Brain microvascular endothelial cell (primary cell): Measurements from ENCODE around the gene TXNRD1.

Experiments used
- DNase-seq: peaks from one replicate; pipeline ENCODE4 v3.0.0-alpha.2; 2020
- H3K27ac ChIP-seq: fragments of 250-450 bp; sonication (Bioruptor Pico); 2 replicates; pipeline ENCODE4 v1.5.1; 2020; ENCODE audit warnings: mild to moderate bottlenecking, moderate library complexity
- H3K27me3 ChIP-seq: fragments of 250-450 bp; sonication (Bioruptor Pico); replicated peaks from 2 replicates; pipeline ENCODE4 v1.5.1; 2020; ENCODE audit warnings: mild to moderate bottlenecking
- H3K36me3 ChIP-seq: fragments of 250-450 bp; sonication (Bioruptor Pico); replicated peaks from 2 replicates; pipeline ENCODE4 v1.5.1; 2020; ENCODE audit warnings: mild to moderate bottlenecking
- H3K4me3 ChIP-seq: 2 replicates; pipeline ENCODE4 v1.5.1; 2011; ENCODE audit warnings: low read depth, mild to moderate bottlenecking, control low read depth, low read length, moderate library complexity
- in situ Hi-C: cut with HindIII; loops from 2 replicates; pipeline ENCODE4 v1.10.0; 2017; ENCODE audit warnings: low sequenced_read_pairs, low pct_ligation_motif_present
- TF ChIP-seq, protein P1 (sequence below): IDR thresholded peaks from 2 replicates; pipeline ENCODE4 v1.5.1; 2011; ENCODE audit warnings: low read depth, mild to moderate bottlenecking, moderate library complexity, low read length, control low read depth, inconsistent platforms; ENCODE audit errors: missing control alignments

Gene TXNRD1

DNA sequence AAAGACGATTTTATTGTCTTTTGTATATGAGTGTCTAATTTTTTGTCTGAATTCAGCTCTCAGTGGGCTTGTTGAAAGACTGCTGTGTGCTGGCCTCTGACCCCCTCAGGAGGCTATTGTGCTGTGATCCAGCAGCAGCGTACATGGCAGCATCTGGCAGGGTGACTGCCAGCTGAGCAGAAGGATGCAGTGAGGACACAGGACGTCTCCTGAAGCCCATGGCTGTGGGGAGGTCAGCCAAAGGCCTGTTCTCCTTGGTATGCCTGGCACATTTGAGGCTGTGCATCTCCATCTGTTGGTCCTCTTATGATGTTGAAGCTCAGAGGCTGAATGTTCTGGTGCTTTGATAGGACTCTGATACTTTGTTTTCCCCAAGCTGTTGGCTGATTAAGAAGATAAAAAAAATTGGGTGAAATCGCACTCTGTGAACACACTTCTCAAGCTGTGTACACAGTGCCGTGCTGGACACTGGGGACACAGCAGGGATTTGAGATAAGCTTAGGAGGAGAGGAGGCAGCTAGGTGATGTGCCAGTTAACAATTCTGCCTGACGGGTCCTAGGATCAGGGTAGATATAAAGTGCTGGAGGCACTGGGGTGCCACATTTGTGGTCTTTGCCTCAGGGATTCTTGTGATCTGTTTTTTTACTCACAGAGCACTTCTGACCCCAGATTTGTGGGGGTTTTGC lies 125.5 kb downstream of the TXNRD1 start:
- in situ Hi-C loops: no loop called here
- TF ChIP-seq, protein P1, sequence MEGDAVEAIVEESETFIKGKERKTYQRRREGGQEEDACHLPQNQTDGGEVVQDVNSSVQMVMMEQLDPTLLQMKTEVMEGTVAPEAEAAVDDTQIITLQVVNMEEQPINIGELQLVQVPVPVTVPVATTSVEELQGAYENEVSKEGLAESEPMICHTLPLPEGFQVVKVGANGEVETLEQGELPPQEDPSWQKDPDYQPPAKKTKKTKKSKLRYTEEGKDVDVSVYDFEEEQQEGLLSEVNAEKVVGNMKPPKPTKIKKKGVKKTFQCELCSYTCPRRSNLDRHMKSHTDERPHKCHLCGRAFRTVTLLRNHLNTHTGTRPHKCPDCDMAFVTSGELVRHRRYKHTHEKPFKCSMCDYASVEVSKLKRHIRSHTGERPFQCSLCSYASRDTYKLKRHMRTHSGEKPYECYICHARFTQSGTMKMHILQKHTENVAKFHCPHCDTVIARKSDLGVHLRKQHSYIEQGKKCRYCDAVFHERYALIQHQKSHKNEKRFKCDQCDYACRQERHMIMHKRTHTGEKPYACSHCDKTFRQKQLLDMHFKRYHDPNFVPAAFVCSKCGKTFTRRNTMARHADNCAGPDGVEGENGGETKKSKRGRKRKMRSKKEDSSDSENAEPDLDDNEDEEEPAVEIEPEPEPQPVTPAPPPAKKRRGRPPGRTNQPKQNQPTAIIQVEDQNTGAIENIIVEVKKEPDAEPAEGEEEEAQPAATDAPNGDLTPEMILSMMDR: no peak

DNA sequence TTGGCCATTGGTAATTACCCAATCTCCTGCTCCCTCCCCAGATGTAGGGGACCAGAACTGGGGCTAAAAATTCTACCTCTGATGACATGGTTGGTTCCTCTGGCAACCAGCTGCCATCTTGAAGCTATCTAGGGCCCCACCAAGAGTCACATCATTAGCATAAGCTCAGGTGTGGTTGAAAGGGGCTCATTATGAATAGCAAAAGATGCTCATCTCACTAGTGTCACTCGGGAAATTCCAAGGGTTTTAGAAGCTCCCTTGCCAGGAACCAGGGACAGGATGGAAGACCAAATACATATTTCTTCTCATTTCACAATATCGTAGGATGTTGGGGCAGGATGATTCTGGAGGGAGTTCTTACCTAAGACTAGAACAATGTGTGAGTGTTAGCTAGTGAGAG lies 126.6 kb downstream of the TXNRD1 start:
- no peak overlapping the region for H3K27ac ChIP-seq
- peaks cover 61% of the 10 kb centered on the region for H3K36me3 ChIP-seq
- TF ChIP-seq, protein P1: no peak
- no peaks in the 10 kb centered on the region for H3K27me3 ChIP-seq
- in situ Hi-C loops: no loop called here
- H3K4me3 ChIP-seq: no peak overlapping the region
- DNase-seq: no peak

More for the DNA sequence above, 125.5 kb downstream of the TXNRD1 start:
- no peak overlapping the region for H3K4me3 ChIP-seq
- no peak for DNase-seq
- peaks cover 65% of the 10 kb centered on the region for H3K36me3 ChIP-seq
- no peaks in the 10 kb centered on the region for H3K27me3 ChIP-seq
- H3K27ac ChIP-seq: no peak overlapping the region

DNA sequence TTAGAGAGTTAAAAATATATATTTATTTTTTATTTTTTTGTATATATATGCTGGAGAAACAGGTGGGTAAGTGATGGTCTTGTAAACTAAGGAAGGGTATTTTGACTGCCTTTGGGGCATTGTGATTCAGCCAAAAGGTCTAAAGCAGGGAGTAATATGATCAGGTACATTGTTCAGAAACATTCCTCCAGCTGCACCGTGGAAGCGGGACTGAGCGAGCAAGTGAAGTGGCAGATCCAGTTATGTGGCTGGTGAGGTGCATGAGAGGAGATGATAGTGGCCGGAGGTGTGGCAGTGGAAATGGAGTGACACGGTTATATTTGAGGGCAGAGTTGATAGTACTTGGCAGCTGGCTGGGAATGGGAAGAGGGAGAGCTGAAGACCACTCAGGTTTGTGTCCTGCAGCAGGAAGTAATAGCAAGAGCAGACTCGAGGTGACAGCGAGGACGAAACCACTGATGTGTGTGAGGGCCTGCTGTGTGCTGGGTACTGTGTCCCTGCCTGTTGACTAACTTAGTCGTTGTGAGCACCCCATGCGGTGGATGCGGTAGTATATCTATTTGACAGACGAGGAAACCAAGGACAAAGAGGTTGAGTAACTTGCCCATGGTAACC lies 127.2 kb downstream of the TXNRD1 start:
- Histone ChIP-seq H3K4me3 (no peak overlapping the region), H3K27me3 (no peaks in the 10 kb centered on the region), H3K27ac (no peak overlapping the region), H3K36me3 (peaks cover 61% of the 10 kb centered on the region)
- no peak for DNase-seq
- TF ChIP-seq, protein P1: no peak
- in situ Hi-C loops: no loop called here

DNA sequence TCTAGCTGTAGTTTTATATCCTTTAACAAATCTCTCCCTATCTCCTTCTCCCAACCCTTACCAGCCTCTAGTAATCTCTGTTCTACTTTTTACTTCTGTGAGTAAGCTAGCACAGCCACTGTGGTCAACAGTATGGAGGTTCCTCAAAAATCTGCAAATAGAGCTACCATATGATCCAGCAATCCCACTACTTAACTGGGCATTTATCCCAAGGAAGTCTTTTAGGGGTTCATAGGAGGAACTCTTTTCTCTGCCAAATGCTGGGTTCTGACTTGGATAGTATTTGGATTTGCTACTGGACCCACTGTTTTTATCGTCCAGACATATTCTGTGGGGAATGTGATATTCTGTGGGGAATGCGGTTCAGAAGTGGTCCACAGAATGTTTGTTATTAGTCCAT lies 129.1 kb downstream of the TXNRD1 start:
- no peak overlapping the region for H3K4me3 ChIP-seq
- TF ChIP-seq, protein P1: no peak
- no peak for DNase-seq
- no peaks in the 10 kb centered on the region for H3K27me3 ChIP-seq
- no peak overlapping the region for H3K27ac ChIP-seq
- in situ Hi-C loops: no loop called here
- H3K36me3 ChIP-seq: peaks cover 57% of the 10 kb centered on the region

DNA sequence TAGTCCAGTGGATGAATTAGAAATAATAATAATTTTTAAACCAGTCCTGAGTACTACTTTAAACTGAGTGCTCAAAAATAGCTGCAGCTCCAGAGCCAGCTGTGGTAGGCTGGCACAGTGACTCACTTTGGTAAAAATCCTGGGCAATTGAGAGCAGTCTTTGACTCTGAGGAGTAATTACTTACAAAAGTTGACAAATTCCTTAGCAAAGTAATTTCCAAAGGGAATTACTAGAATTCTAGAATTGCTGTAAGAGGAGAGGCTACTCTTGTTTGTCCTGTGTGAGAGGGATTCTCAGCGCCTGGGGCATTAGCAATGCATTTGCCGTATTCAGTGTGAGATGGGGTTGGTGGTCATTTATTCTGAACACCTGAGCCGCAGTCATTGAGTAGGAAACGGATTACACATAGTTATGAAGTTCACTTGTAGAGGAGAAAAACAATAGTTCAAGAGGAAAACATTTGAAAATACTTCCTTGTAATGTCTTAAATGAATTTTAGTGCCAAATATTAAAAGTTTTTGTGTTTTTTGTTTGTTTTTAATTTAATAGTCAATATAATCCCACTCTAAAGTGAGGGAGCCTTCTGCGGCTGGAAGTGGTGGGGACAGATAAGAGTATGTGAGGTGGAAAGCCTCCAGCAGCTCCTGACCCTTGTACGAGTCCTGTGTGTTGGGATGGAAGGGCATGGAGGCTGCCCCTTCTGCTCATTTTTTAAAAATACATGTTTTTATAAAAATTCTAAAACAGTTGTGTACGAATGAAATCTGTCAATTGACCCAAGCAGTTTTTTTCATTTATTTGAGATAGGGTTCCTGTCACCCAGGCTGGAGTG lies 129.9 kb downstream of the TXNRD1 start:
- peaks cover 55% of the 10 kb centered on the region for H3K36me3 ChIP-seq
- DNase-seq: no peak
- H3K27me3 ChIP-seq: no peaks in the 10 kb centered on the region
- TF ChIP-seq, protein P1: no peak
- H3K4me3 ChIP-seq: no peak overlapping the region
- in situ Hi-C loops: no loop called here
- no peak overlapping the region for H3K27ac ChIP-seq
